IMR-90 (cell line): ENCODE measurements around the gene IRS4. TPM values are rescaled to one million over a fixed set of nuclear protein-coding genes. Genes with fewer than 3 reads are reported as not detected.

Experiments
- ATAC-seq: fragments of 200-7000 bp; cut with Tn5 transposase; 2 replicates; pipeline ENCODE4 v1.9.1; 2020; ENCODE audit warnings: low read depth, mild to moderate bottlenecking, moderate library complexity
- BruUV-seq: library from RNA; stranded (reverse); fragments of 400-500 nt; replicated peaks from 2 replicates; lab custom pipeline; 2021; lab: Mats Ljungman, UMichigan
- CTCF ChIA-PET: fragments of 300-600 bp; formaldehyde crosslinking; extraction: SDS; loops from one replicate; lab custom pipeline; 2021; ENCODE audit warnings: antibody characterized with exemption; lab: Yijun Ruan, JAX
- POLR2A ChIA-PET: fragments of 300-600 bp; sonication (Branson Sonifier 250); formaldehyde crosslinking; loops from one replicate; lab custom pipeline; 2022; ENCODE audit warnings: antibody characterized with exemption; ENCODE audit not compliant: unreplicated experiment; lab: Charles Lee
- DNase-seq: peaks from one replicate; pipeline ENCODE4 v3.0.0; 2013
- H2AFZ ChIP-seq: replicated peaks from 2 replicates; pipeline ENCODE3; 2013; ENCODE audit warnings: low read length, mild to moderate bottlenecking; ENCODE audit not compliant: poor library complexity
- H2AK5ac ChIP-seq: 2 replicates; pipeline ENCODE4 v1.6.1; 2013; ENCODE audit warnings: low read depth, low read length, inconsistent platforms
- H2AK9ac ChIP-seq: replicated peaks from 2 replicates; pipeline ENCODE3; 2013; ENCODE audit warnings: mild to moderate bottlenecking, low read depth, low read length, moderate library complexity; ENCODE audit not compliant: poor library complexity
- H2BK120ac ChIP-seq: 2 replicates; pipeline ENCODE4 v1.6.1; 2013; ENCODE audit warnings: low read depth, low read length, inconsistent platforms
- H2BK15ac ChIP-seq: 3 replicates; pipeline ENCODE4 v1.6.1; 2013; ENCODE audit warnings: low read depth, low read length, inconsistent platforms
- H2BK20ac ChIP-seq: 2 replicates; pipeline ENCODE4 v1.6.1; 2013; ENCODE audit warnings: low read depth, mild to moderate bottlenecking, inconsistent platforms, low read length, moderate library complexity
- H2BK5ac ChIP-seq: 2 replicates; pipeline ENCODE4 v1.6.1; 2013; ENCODE audit warnings: mild to moderate bottlenecking, low read depth, low read length, inconsistent platforms; ENCODE audit not compliant: poor library complexity, severe bottlenecking
- H3K14ac ChIP-seq: replicated peaks from 2 replicates; pipeline ENCODE4 v1.6.1; 2013; ENCODE audit warnings: low read depth, low read length, inconsistent platforms
- H3K18ac ChIP-seq: 2 replicates; pipeline ENCODE4 v1.6.1; 2013; ENCODE audit warnings: low read depth, low read length, control low read depth
- H3K23ac ChIP-seq: 2 replicates; pipeline ENCODE4 v1.6.1; 2013; ENCODE audit warnings: low read depth, low read length, inconsistent platforms
- H3K27ac ChIP-seq: 2 replicates; pipeline ENCODE4 v1.5.1; 2013; ENCODE audit warnings: mild to moderate bottlenecking, control low read depth, low read length; ENCODE audit not compliant: insufficient read depth
- H3K27me3 ChIP-seq: 2 replicates; pipeline ENCODE4 v1.6.1; 2013; ENCODE audit warnings: low read length; ENCODE audit not compliant: control insufficient read depth, insufficient read depth
- H3K36me3 ChIP-seq: 2 replicates; pipeline ENCODE4 v1.6.1; 2013; ENCODE audit warnings: low read length, mixed read lengths; ENCODE audit not compliant: control insufficient read depth, insufficient read depth
- H3K4ac ChIP-seq: 2 replicates; pipeline ENCODE4 v1.6.1; 2013; ENCODE audit warnings: low read depth, low read length, inconsistent platforms
- H3K4me1 ChIP-seq: 2 replicates; pipeline ENCODE4 v1.6.1; 2013; ENCODE audit warnings: low read length, mixed read lengths; ENCODE audit not compliant: control insufficient read depth, insufficient read depth
- H3K4me2 ChIP-seq: 2 replicates; pipeline ENCODE4 v1.6.1; 2013; ENCODE audit warnings: low read depth, mild to moderate bottlenecking, control low read depth, low read length, moderate library complexity
- H3K4me3 ChIP-seq: 2 replicates; pipeline ENCODE4 v1.5.1; 2013; ENCODE audit warnings: low read depth, mild to moderate bottlenecking, control low read depth, low read length, moderate library complexity; ENCODE audit not compliant: insufficient read depth
- H3K56ac ChIP-seq: 2 replicates; pipeline ENCODE4 v1.6.1; 2013; ENCODE audit warnings: low read length, inconsistent platforms; ENCODE audit not compliant: insufficient read depth; ENCODE audit errors: extremely low read depth
- H3K79me1 ChIP-seq, 2 experiments: 2 replicates each; pipeline ENCODE4 v1.6.1; 2013; ENCODE audit warnings: low read length in 2 of 2, inconsistent platforms in 1 of 2, low read depth in 1 of 2
- H3K9ac ChIP-seq: 2 replicates; pipeline ENCODE4 v1.6.1; 2013; ENCODE audit warnings: low read depth, low read length, control low read depth
- H3K9me1 ChIP-seq: 2 replicates; pipeline ENCODE4 v1.6.1; 2013; ENCODE audit warnings: low read length, inconsistent platforms; ENCODE audit not compliant: insufficient read depth
- H3K9me3 ChIP-seq: 2 replicates; pipeline ENCODE4 v1.6.1; 2013; ENCODE audit warnings: low read length; ENCODE audit not compliant: control insufficient read depth, insufficient read depth
- H4K20me1 ChIP-seq: 2 replicates; pipeline ENCODE4 v1.6.1; 2013; ENCODE audit warnings: low read length, inconsistent platforms; ENCODE audit not compliant: insufficient read depth
- H4K5ac ChIP-seq: 2 replicates; pipeline ENCODE4 v1.6.1; 2013; ENCODE audit warnings: mild to moderate bottlenecking, low read depth, low read length, control low read depth
- H4K8ac ChIP-seq, 2 experiments: 2 replicates each; pipeline ENCODE4 v1.6.1; 2013; ENCODE audit warnings: low read depth in 2 of 2, low read length in 2 of 2, control low read depth in 1 of 2, inconsistent platforms in 1 of 2
- H4K91ac ChIP-seq: 2 replicates; pipeline ENCODE4 v1.6.1; 2013; ENCODE audit warnings: low read depth, low read length, inconsistent platforms; ENCODE audit not compliant: insufficient read depth
- BHLHE40 ChIP-seq: fragments of 150-350 bp; IDR thresholded peaks from 2 replicates; pipeline ENCODE4 v1.6.1; 2016; ENCODE audit warnings: mild to moderate bottlenecking, low read depth, low read length
- CEBPB ChIP-seq: IDR thresholded peaks from 2 replicates; pipeline ENCODE4 v1.6.1; 2012; ENCODE audit warnings: low read depth, low read length, improper control_type of control experiment
- CHD1 ChIP-seq: IDR thresholded peaks from 2 replicates; pipeline ENCODE4 v1.6.1; 2012; ENCODE audit warnings: low read depth, low read length, improper control_type of control experiment
- CTCF ChIP-seq: conservative IDR thresholded peaks from 2 replicates; pipeline ENCODE4 v1.5.1; 2012; ENCODE audit warnings: mild to moderate bottlenecking, low read depth, low read length, improper control_type of control experiment
- ELK1 ChIP-seq: fragments of 150-350 bp; IDR thresholded peaks from 2 replicates; pipeline ENCODE4 v1.6.1; 2016; ENCODE audit warnings: low read depth, mild to moderate bottlenecking, low read length, moderate library complexity, borderline replicate concordance
- FOS ChIP-seq: fragments of 150-350 bp; IDR thresholded peaks from 2 replicates; pipeline ENCODE4 v1.6.1; 2016; ENCODE audit warnings: low read depth, low read length
- MAFK ChIP-seq: IDR thresholded peaks from 2 replicates; pipeline ENCODE4 v1.6.1; 2012; ENCODE audit warnings: low read depth, low read length, improper control_type of control experiment
- MAZ ChIP-seq: IDR thresholded peaks from 2 replicates; pipeline ENCODE4 v1.6.1; 2012; ENCODE audit warnings: low read depth, mild to moderate bottlenecking, low read length, improper control_type of control experiment, moderate library complexity, borderline replicate concordance
- MXI1 ChIP-seq: IDR thresholded peaks from 2 replicates; pipeline ENCODE4 v1.6.1; 2012; ENCODE audit warnings: low read depth, mild to moderate bottlenecking, low read length, moderate library complexity, borderline replicate concordance
- NFE2L2 ChIP-seq: fragments of 150-350 bp; IDR thresholded peaks from 2 replicates; pipeline ENCODE4 v1.6.1; 2016; ENCODE audit warnings: low read depth, mild to moderate bottlenecking, low read length
- POLR2A ChIP-seq: IDR thresholded peaks from 2 replicates; pipeline ENCODE4 v1.6.1; 2012; ENCODE audit warnings: mild to moderate bottlenecking, low read depth, low read length
- RAD21 ChIP-seq: IDR thresholded peaks from 2 replicates; pipeline ENCODE4 v1.6.1; 2012; ENCODE audit warnings: low read length, improper control_type of control experiment
- RCOR1 ChIP-seq: IDR thresholded peaks from 2 replicates; pipeline ENCODE4 v1.6.1; 2012; ENCODE audit warnings: mild to moderate bottlenecking, low read length, improper control_type of control experiment; ENCODE audit not compliant: insufficient replicate concordance
- RFX5 ChIP-seq: IDR thresholded peaks from 2 replicates; pipeline ENCODE4 v1.8.0; 2012; ENCODE audit warnings: low read depth, mild to moderate bottlenecking, low read length, moderate library complexity
- SMC3 ChIP-seq: fragments of 150-350 bp; IDR thresholded peaks from 2 replicates; pipeline ENCODE4 v1.6.1; 2016; ENCODE audit warnings: low read depth, mild to moderate bottlenecking, antibody characterized with exemption, low read length, moderate library complexity
- USF2 ChIP-seq: fragments of 150-350 bp; IDR thresholded peaks from 2 replicates; pipeline ENCODE4 v1.6.1; 2017; ENCODE audit warnings: mild to moderate bottlenecking, antibody characterized with exemption, low read length, low read depth
- WGBS, 2 experiments: methylation state at CpG; one replicate each; pipeline versions ENCODE4 v1.1.5 to v1.1.7; 2013; ENCODE audit warnings: missing lambda C conversion rate in 2 of 2; ENCODE audit not compliant: insufficient read length in 1 of 2; ENCODE audit errors: extremely low coverage in 2 of 2; 5-methylcytosine and 5-hydroxymethylcytosine counted together
- dilution Hi-C: fragments of 300-500 bp; cut with HindIII; formaldehyde crosslinking; loops from one replicate; pipeline ENCODE4 v1.14.3; 2018; ENCODE audit warnings: low sequenced_read_pairs; ENCODE audit not compliant: unreplicated experiment
- in situ Hi-C: fragments of 300-500 bp; cut with MboI; formaldehyde crosslinking; loops from 3 replicates; pipeline ENCODE4 v1.14.3; 2019; ENCODE audit warnings: low sequenced_read_pairs, inconsistent platforms, mixed read lengths
- intact Hi-C: fragments of 100-400 bp; cut with micrococcal nuclease; formaldehyde crosslinking; loops from 2 replicates; pipeline ENCODE4 v1.10.0; 2022
- polyA plus RNA-seq, 3 experiments: library from polyadenylated mRNA; depleted of rRNA; stranded (reverse); fragments of >200 nt; gene quantifications; 2 replicates each; pipeline ENCODE4 v1.2.3, GENCODE V29; 2012; ENCODE audit warnings: low replicate concordance in 1 of 3
- total RNA-seq: library from RNA; depleted of rRNA; stranded (reverse); fragments of >200 nt; gene quantifications from 2 replicates; pipeline ENCODE4 v1.2.3, GENCODE V29; 2012

The IRS4 gene
- total and polyA plus RNA-seq, 2 of the 4 experiments (the other 2 are of a cell fraction): 0.02 TPM; not detected in 1

GRCh38 chrX:108701633-108702032, 34.7 kb downstream of the IRS4 start:
- CTCF ChIA-PET: no interaction called here
- Histone ChIP-seq H3K79me1 (no peaks in the 10 kb centered on the region), H3K9me1 (no peaks in the 10 kb centered on the region), H4K20me1 (no peaks in the 10 kb centered on the region), H2AK9ac (no peak overlapping the region), H2BK15ac (no peak overlapping the region), H3K9ac (no peak overlapping the region), H3K18ac (no peak overlapping the region), H3K36me3 (no peaks in the 10 kb centered on the region), H2AK5ac (no peak overlapping the region), H2BK20ac (no peak overlapping the region), H4K8ac (no peak overlapping the region), H3K23ac (no peak overlapping the region), H2BK5ac (no peak overlapping the region), H3K9me3 (no peaks in the 10 kb centered on the region), H3K27me3 (no peaks in the 10 kb centered on the region; the same call in 1 of the 2 replicates), H3K4me3 (no peak overlapping the region), H3K4me2 (no peak overlapping the region), H3K27ac (no peak overlapping the region), H3K4me1 (no peaks in the 10 kb centered on the region), H2AFZ (no peak overlapping the region), H3K14ac (no peak overlapping the region), H3K56ac (no peak overlapping the region), H3K4ac (no peak overlapping the region), H4K5ac (no peak overlapping the region), H4K91ac (no peak overlapping the region), H2BK120ac (no peak overlapping the region)
- POLR2A ChIA-PET: no interaction called here
- no peak for TF ChIP-seq MXI1
- no peak for TF ChIP-seq RCOR1
- no peak for TF ChIP-seq CTCF
- no peak for TF ChIP-seq CEBPB
- no peak for TF ChIP-seq RFX5
- TF ChIP-seq MAFK: no peak
- no peak for TF ChIP-seq POLR2A
- TF ChIP-seq BHLHE40: no peak
- no peak for TF ChIP-seq MAZ
- TF ChIP-seq CHD1: no peak
- TF ChIP-seq ELK1: no peak
- TF ChIP-seq SMC3: no peak
- no peak for TF ChIP-seq USF2
- no peak for TF ChIP-seq NFE2L2
- no peak for TF ChIP-seq RAD21
- TF ChIP-seq FOS: no peak
- in situ Hi-C loops (no loop called here), dilution Hi-C loops (no loop called here), intact Hi-C loops (no loop called here)
- DNase-seq (no peak), ATAC-seq (no peak)
- WGBS, 2 experiments: no CpG with 5 or more reads among the region's 2 CpGs
- BruUV-seq: no TSS peak
